Cerebellar cortex (tissue), 1 donor: ENCODE data around the gene PBRM1.
"Not testable (repeated sequence)": the region's sequence is repeated elsewhere in the genome, so short reads cannot be mapped to it uniquely, and the experiment has no call there.

Experiments
- DNase-seq: peaks from one replicate; pipeline ENCODE4 v3.0.0-alpha.2; 2015; ENCODE audit warnings: low spot score

Gene PBRM1

GRCh38 chr3:52536369-52537164, 149.1 kb downstream of the PBRM1 start, which contains the start of gene UQCC5:
Gene UQCC5, plus strand, starts transcription at chr3:52536605. Its CDS starts 151 bp downstream, at chr3:52536756.
- DNase-seq = peak; percentile 98

GRCh38 chr3:52536112-52536368, 149.7 kb downstream of the PBRM1 start:
- no peak for DNase-seq

DNA sequence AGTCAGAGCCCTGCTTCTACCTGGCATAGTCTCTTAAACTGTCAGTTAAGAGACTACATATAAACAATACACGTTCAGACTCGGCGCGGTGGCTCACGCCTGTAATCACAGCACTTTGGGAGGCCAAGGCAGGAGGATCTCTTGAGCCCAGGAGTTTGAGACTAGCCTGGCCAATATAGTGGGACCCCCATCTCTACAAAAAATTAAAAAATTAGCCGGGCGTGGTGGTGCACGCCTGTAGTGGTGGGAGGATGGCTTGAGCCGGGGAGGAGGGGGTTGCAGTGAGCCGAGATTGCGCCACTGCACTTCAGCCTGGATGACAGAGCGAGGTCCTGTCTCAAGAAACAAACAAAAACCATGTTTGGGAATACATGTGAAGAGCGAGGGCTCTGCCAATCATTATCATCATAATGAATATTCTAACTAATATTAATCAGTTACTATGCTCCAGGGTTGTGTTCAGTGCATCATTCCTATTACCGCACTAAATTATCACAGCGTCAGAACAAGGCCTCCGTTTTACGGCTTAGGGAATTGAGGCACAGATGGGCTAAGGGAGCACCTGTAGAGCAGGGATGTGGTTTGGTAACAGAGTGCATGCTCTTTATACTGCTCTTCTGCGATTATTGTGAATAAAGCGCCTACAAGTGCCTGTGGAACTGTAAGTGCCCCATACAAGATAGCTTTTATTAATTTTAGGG, 150.2 kb downstream of the PBRM1 start:
- no peak for DNase-seq

- peak; percentile 69 for DNase-seq
Observed at GRCh38 chr3:52534281-52535183, 151.2 kb downstream of the PBRM1 start.

DNA sequence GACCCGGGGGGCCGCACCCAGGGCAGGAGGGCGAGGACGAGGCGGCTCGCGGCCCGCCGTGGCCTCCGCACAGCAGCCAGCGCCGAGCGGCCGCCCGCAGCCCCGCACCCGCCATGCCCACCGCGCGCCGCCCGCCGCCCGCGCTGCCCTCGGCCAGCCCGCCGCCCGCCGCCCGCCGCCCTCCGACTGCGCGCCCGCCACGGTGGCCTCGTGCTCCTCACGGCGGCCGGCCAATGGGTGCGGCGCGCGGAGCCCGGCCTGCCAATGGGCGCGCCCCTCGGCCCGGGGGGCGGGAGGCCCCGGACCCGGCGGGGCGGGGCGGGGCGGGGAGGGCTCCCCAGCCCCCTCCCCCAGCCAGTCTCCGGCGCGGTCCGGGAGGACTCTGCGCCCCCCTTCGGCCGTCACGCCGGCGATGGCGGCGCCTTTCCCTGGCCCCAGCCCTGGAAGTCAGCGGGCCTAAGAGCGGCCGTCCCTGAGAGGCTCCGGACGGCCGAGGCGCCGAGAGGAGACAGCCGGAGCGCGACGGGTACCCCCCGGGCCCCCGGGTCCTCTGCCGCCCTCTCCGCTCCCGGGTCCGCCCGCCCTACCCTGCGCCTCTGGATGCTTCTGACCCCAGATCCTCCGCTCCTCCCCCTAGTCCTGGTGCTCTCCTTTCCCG, 152.0 kb downstream of the PBRM1 start, which contains the start of gene NT5DC2:
NT5DC2 (minus strand) TSS at position 235 of the 658 bp plus-strand sequence; CDS start at position 115, 120 bp downstream.
- DNase-seq = peak; percentile 47

DNA sequence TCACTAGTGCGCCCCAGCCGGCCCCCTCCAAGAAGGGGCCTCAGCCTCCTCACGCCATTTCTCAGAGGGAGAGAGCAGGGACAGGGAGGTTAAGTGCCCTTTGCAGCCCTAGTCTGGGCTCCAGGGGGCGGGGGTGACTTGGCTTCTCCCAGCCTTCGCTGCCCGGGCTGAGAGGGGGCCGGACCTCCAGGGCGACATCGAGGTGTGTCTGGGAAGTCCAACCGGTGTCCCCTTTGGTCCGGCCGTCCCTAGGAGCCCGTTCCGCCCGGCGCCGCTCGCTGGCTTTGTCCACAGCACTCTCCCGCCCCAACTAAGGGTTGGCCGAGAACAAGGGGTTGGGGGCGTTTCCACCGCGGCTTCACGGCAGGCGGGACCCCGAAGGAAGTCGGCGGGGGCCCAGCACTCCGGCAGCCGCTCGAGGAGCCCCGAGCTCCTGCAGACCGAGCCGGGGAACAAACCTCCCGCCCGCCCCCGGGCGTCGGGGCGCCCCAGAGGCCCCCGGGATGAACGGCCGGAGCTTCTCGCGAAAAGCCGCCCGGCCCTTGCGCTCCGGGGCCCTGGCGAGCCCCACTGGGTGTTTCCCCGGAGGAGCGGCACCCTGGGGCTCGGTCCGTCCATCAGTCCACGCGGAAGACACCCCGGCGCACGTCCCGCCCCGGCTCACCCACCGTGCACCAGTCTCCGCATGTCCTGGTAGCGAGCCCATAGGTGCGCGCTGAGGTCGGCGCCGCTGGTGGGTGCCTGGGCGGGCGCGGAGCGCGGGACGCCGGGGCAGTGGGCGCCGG, 152.7 kb downstream of the PBRM1 start:
- DNase-seq = no peak

DNA sequence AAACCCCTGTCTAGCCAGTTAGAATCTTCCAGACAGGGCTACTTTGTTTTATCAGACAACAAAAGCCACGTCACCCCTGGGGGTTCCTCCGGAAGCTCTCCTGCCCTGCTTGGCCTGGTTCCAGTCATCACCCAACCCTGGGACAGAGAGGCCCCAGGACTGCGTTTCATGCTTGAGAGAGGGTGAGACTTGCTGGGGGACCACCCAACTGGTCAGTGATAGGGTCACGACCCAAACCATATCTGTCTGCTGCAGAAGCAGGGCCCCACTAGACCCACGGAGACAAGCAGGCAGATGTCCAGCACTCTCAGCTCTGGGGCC, 153.2 kb downstream of the PBRM1 start:
- no peak for DNase-seq

GRCh38 chr3:52531860-52532516, 153.7 kb downstream of the PBRM1 start:
- no peak for DNase-seq

DNA sequence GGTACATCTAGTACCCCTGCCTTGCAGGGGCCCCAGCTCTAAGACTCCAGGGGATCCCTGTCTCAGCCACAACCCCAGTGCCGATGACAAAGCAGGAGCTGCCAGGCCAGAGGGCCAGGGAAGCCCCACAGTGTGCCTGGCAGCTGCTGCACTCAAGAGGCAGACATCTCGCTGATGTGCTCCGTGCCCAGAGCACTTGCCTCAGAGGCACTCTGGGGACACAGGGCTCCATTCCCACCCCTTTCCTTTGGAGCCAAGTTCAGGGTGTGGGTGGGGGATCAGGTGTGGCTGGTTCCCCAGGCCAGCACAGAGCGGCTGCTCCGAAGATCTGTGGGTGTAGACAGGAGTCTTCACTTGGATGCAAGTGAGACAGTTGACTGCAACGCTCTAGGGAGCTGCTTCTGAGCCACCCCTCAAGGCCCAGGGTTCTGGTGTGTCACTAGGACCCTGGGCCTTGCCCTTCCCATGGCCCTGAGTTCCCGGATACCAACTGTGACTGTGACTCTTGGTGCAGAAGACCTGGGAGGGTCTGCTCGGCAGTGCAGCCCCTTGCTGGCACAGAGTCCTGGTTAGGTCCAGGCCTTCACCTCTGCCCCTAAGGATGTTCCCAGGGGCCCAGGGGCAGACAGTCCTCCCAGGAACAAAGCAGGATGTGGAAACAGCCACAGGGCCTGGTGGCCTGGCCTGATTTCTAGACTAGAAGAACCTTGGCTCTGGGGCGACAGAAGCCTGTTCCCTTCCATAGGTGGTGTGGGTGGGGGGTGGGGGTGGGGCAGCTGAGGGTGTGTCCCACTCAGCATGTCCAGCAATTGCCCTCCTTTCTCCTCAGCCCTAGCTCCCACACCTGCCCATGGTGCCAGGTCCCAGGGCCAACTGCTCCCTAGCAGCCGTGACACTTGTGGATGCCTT, 154.5 kb downstream of the PBRM1 start:
- no peak for DNase-seq

DNA sequence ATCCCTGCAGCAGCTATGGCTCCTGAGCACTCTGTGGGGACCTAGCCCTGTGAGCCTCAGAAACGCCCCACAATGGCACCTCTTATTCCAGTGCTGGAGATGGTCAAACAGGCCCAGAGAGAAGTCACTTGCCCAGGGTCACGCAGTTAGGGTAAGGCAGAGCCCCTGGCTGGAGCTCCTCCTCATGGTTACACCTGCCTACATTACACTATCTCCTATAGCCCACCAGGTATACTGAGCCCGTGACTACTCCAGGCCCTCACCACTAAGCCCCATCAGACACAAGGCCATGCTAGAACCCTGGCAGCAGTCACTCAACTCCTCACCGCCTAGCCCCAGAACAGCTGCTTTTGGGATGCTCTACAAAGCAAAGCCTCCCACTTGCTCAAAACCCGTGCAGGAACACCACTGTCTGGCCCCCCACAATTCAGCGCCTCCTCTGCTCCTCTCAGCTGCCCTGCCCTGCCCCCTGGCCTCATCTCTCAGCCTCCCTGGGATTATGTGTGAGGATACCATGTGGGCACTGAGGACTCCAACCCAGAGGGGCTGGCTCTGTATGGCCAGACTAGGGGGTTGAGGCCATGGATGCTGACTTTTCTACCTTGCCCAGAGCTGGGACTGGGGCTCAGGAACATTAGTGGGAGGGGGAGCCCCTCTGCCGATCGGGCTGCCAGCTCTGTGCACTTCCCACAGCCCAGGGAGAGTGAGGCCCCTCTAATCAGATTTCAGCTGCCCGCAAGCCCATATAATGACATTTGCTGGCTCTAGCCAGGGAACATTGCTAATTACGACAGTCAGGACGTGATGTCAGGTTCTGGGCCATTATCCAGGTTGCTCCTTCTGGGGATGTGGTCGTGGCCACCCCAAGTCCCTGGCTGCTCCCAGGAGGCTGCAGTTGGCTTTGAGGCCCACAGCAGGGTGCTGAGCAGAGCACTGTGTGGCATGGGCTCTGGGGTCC, 156.1 kb downstream of the PBRM1 start:
- DNase-seq = peak; percentile 45

DNA sequence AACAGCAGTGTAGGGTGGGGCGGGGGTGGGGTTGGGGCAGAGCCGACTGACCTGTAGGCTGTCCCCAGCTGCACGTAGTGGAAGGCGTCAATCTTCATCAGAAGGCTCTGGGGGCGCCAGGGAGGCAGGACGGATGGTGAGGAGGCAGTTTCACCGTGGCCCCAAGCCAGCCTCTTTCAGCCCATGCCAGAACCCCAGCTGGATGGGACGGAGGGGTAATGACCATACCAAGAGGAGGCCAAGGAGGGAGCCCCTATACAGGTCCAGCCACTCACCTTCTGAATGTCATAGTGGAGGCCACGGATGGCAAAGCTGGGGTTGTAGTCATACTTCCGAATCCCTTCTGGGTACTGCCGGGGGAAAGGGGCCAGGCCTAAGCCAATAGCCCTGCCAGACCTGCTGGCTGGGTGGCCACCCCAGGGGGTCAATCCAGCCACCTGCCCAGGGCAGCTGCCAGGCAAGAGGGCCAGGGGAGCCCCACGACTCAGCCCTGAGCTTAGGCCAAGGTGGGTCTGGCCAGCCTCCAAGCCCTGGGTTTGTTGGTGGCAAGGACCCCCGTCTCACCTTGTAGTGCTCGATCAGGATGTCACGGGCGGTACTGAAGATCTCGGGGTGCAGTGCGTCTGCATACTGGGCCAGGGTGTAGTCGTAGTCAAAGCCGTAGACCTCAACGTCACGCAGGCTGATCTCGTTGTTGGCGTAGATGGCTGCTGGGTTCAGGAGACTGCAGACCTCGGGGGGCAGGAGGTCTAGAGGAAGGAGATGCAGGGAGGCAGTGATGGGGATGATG, 156.9 kb downstream of the PBRM1 start:
- no peak for DNase-seq

- DNase-seq = no peak
Observed at GRCh38 chr3:52527732-52528585, 157.8 kb downstream of the PBRM1 start.

GRCh38 chr3:52527039-52527731, 158.5 kb downstream of the PBRM1 start:
- DNase-seq = no peak

DNA sequence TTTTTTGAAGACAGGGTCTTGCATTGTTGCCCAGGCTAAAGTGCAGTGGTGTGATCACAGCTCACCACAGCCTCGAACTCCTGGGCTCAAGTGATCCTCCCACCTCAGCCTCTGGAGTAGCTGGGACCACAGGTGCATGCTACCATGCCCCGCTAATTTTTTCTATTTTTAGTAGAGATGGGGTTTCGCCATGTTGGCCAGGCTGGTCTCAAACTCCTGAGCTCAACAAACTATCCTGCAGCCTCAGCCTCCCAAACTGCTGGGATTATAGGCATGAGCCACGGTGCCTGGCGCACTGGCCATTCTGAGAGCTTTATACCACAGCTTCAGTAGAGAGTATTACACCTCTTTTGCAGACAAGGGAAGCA, 159.1 kb downstream of the PBRM1 start:
- DNase-seq = not testable (repeated sequence)

DNA sequence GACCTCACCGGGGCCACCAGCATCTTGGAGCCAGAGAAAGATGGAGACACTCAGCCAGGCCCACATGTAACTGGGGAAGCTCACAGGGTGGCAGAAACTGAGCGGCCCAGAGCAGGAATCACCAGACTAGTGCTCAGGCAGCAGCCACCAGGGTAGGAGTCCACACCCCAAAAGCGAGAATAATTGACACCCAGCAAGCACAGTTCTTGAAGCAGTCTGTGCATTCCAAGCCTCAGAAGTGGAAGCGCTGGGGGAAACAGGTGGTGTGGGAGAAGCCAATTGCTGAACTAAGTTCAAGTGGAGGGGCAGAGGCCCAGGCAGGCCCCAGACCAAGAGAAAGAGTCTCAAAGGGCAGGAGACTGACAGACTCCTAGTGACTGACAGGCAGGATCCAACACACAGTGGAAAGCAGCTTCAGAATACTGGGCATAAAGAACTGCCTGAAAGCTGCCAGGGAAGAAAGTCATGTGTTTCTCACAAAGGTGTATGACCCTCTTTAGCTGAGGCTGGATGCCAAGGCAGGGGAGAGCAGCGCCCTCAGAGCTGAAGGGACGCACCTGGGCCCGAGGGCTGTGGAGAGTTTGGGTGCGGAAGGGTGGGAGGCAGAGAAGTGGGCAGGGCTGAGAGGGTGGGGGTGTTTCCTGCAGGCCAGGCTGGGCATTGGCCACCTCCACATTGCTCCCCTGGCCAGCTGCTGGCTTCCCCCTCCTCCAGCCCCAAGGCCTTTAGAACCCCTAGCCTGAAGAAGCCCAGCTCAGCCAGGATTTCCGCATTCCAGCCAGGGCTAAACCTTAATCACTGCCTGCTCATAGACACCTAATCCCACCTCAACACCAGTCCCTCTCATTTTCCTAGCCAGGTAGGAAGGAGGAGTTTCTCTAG, 159.8 kb downstream of the PBRM1 start:
- no peak for DNase-seq
